Progenitor cell of endocrine pancreas (in vitro differentiated cells): ENCODE data around the gene STX1B. TPM values are rescaled to one million over a fixed set of nuclear protein-coding genes. Genes with fewer than 3 reads are reported as not detected.

ENCODE experiments used
- DNase-seq: peaks from one replicate; pipeline ENCODE4 v3.0.0; 2021; ENCODE audit warnings: low spot score; ENCODE audit not compliant: unreplicated experiment
- H3K27ac Mint-ChIP-seq: 2 replicates; pipeline ENCODE4 v1.8.0; 2021; ENCODE audit warnings: mild to moderate bottlenecking, moderate library complexity, mixed read lengths
- H3K27me3 Mint-ChIP-seq: 2 replicates; pipeline ENCODE4 v1.8.0; 2021; ENCODE audit warnings: mixed read lengths
- H3K36me3 Mint-ChIP-seq: 2 replicates; pipeline ENCODE4 v1.8.0; 2022; ENCODE audit warnings: mixed read lengths; ENCODE audit not compliant: insufficient read depth
- H3K4me1 Mint-ChIP-seq: 2 replicates; pipeline ENCODE4 v1.8.0; 2021; ENCODE audit warnings: low read depth, mixed read lengths
- H3K4me3 Mint-ChIP-seq: 2 replicates; pipeline ENCODE4 v1.8.0; 2021; ENCODE audit warnings: low read depth, mild to moderate bottlenecking, moderate library complexity, mixed read lengths
- H3K9me3 Mint-ChIP-seq: 2 replicates; pipeline ENCODE4 v1.8.0; 2021; ENCODE audit warnings: low read depth, mixed read lengths
- total RNA-seq: library from RNA; stranded (reverse); gene quantifications from 2 replicates; pipeline ENCODE4 v1.2.1, GENCODE V29; 2021
- TF ChIP-seq, protein P1 (sequence below): fragments of 200-600 bp; sonication (generic); IDR thresholded peaks from one replicate; pipeline ENCODE4 v1.5.0; 2021; ENCODE audit warnings: antibody characterized with exemption, mild to moderate bottlenecking; ENCODE audit not compliant: unreplicated experiment

STX1B gene
- total RNA-seq, 1 donor from 2014 or later = 1.0 TPM

DNA sequence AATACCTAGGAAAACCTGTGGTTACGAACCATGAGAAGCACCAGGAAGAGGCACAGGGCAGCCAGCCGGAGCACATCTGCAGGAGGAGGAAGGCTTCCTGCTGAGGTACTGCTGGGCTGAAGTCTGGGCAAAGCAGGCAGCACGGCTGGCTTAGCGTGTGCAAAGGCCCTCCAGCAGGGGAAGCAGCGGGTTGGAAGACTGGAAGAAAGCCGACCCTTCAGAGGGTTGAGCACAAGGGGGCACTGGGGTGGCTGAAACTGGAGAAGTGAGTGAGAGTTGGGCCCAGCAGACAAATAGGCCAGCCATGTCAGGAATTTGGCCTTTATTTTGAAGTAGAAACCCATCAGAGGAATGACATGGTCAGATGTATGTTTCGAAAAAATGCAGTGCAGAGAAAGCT lies 37.6 kb downstream of the STX1B start:
- peak overlapping the region; percentile 51 for H3K27ac Mint-ChIP-seq
- H3K4me3 Mint-ChIP-seq = no peak overlapping the region
- no peaks in the 10 kb centered on the region for H3K9me3 Mint-ChIP-seq
- H3K27me3 Mint-ChIP-seq = no peaks in the 10 kb centered on the region
- DNase-seq = no peak
- peaks cover 45% of the 10 kb centered on the region for H3K36me3 Mint-ChIP-seq
- TF ChIP-seq, protein P1, sequence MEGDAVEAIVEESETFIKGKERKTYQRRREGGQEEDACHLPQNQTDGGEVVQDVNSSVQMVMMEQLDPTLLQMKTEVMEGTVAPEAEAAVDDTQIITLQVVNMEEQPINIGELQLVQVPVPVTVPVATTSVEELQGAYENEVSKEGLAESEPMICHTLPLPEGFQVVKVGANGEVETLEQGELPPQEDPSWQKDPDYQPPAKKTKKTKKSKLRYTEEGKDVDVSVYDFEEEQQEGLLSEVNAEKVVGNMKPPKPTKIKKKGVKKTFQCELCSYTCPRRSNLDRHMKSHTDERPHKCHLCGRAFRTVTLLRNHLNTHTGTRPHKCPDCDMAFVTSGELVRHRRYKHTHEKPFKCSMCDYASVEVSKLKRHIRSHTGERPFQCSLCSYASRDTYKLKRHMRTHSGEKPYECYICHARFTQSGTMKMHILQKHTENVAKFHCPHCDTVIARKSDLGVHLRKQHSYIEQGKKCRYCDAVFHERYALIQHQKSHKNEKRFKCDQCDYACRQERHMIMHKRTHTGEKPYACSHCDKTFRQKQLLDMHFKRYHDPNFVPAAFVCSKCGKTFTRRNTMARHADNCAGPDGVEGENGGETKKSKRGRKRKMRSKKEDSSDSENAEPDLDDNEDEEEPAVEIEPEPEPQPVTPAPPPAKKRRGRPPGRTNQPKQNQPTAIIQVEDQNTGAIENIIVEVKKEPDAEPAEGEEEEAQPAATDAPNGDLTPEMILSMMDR = no peak
- no peaks in the 10 kb centered on the region for H3K4me1 Mint-ChIP-seq

DNA sequence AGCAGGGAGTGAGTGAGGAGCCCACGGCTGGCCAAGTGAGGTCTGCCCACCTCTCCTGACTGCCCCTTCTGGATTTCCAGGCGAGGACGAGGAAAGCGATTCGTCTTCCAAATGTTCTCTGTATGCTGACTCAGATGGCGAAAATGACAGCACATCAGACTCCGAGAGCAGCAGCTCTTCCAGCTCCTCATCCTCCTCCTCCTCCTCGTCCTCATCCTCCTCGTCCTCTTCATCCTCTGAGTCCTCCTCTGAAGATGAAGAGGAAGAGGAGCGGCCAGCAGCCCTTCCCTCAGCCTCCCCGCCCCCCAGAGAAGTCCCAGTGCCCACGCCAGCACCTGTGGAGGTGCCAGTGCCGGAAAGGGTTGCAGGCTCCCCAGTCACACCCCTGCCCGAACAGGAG lies 39.1 kb downstream of the STX1B start:
- Mint-ChIP-seq H3K4me3 (no peak overlapping the region), H3K9me3 (no peaks in the 10 kb centered on the region), H3K4me1 (no peaks in the 10 kb centered on the region), H3K36me3 (peaks cover 45% of the 10 kb centered on the region), H3K27ac (no peak overlapping the region), H3K27me3 (no peaks in the 10 kb centered on the region)
- TF ChIP-seq, protein P1 = no peak
- no peak for DNase-seq

DNA sequence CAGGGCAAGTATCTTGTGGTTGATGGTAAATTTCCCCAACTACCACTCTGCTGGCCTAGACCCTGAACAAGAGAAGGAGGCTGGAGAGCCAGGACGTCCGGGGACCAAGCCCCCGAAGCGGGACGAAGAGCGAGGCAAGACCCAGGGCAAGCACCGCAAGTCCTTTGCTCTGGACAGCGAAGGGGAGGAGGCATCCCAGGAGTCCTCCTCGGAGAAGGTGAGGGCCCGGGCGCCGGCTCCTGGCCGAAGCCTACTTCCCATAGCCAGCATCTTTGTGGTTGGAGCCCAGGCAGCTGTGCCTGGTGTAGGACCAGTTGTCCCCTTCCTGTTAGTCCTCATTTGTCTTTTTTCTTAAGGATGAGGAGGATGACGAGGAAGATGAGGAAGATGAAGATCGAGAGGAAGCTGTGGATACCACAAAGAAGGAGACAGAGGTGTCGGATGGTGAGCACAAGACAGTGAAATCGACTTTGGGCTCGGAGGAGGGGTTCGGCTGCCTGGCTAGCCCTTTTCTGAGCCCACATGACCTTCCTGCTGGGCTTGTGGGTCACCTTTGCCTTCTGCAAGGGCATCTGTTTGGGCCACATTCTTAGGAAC lies 41.1 kb downstream of the STX1B start:
- no peaks in the 10 kb centered on the region for H3K4me1 Mint-ChIP-seq
- no peak overlapping the region for H3K27ac Mint-ChIP-seq
- peaks cover 46% of the 10 kb centered on the region for H3K36me3 Mint-ChIP-seq

DNA sequence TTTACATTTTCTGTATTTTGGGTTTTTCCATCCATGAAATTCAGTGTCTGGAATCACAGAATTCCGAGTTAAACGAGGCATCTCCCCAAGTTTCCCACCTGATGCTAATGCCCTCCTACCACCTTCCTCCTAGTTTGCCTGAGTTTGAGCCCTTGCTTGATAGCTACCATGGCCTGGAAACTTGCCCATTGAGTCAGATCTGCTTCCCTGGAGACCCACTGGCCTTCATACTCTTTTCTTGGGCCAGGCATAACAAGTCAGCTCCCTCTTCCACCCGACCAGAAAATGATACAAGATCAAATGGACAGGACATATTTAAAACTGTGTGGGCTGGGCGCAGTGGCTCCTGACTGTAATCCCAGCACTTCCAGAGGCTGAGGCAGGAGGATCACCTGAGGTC lies 42.6 kb downstream of the STX1B start:
- Mint-ChIP-seq H3K27me3 (no peaks in the 10 kb centered on the region), H3K4me1 (no peaks in the 10 kb centered on the region), H3K9me3 (no peaks in the 10 kb centered on the region), H3K36me3 (peaks cover 43% of the 10 kb centered on the region), H3K27ac (peak overlapping the region; percentile 27), H3K4me3 (no peak overlapping the region)
- TF ChIP-seq, protein P1 = no peak
- DNase-seq = no peak

More for the DNA sequence above, 41.1 kb downstream of the STX1B start:
- H3K9me3 Mint-ChIP-seq = no peaks in the 10 kb centered on the region
- H3K4me3 Mint-ChIP-seq = no peak overlapping the region
- H3K27me3 Mint-ChIP-seq = no peaks in the 10 kb centered on the region
- DNase-seq = no peak
- TF ChIP-seq, protein P1 = no peak

DNA sequence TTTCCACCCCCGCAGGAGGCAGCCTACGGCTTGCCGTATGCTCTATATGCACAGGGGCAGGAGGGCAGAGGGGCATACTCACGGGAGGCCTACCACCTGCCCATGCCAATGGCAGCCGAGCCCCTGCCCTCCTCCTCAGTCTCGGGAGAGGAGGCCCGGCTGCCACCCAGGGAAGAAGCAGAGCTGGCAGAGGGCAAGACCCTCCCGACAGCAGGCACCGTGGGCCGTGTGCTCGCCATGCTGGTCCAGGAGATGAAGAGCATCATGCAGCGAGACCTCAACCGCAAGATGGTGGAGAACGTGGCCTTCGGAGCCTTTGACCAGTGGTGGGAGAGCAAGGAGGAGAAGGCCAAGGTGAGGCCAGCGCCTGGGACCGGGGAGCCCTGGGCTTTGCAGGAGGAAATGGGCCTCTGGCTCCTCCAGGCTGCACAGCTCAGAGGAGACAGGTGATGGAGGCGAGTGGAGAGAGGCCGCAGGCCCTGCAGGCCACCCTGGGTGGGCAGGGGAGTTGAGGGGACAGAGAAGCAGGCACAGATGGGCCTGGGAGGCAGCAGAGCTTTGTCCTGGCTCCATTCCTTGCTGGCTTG lies 44.3 kb downstream of the STX1B start:
- Mint-ChIP-seq H3K4me1 (no peaks in the 10 kb centered on the region), H3K36me3 (peaks cover 37% of the 10 kb centered on the region), H3K27me3 (no peaks in the 10 kb centered on the region), H3K4me3 (no peak overlapping the region), H3K9me3 (no peaks in the 10 kb centered on the region), H3K27ac (no peak overlapping the region)
- TF ChIP-seq, protein P1 = no peak
- DNase-seq = no peak
